ENCODE data around the gene MGAT4B.

The MGAT4B gene

GRCh38 chr5:179824745-179825112 lies 18.1 kb upstream of the MGAT4B start:
- TF ChIP-seq CTCF (IDR thresholded peaks at IDR 0.05; ENCODE audit: low read depth, low read length): no peak
- H3K4me3 ChIP-seq (ENCODE audit: low read depth, low read length): no peak overlapping the region

- TF ChIP-seq CTCF (IDR thresholded peaks at IDR 0.05; ENCODE audit: low read depth, low read length): no peak
- peak overlapping the region; percentile 35 for H3K4me3 ChIP-seq (ENCODE audit: low read depth, low read length)
Measured at GRCh38 chr5:179823937-179824744, 17.5 kb upstream of the MGAT4B start.

- peak overlapping the region; percentile 98 for H3K4me3 ChIP-seq (ENCODE audit: low read depth, low read length)
- no peak for TF ChIP-seq CTCF (IDR thresholded peaks at IDR 0.05; ENCODE audit: low read depth, low read length)
Measured at GRCh38 chr5:179822444-179822990, 15.9 kb upstream of the MGAT4B start.

- no peak for TF ChIP-seq CTCF (IDR thresholded peaks at IDR 0.05; ENCODE audit: low read depth, low read length)
- peak overlapping the region; percentile 98 for H3K4me3 ChIP-seq (ENCODE audit: low read depth, low read length)
Measured at GRCh38 chr5:179822059-179822432, 15.4 kb upstream of the MGAT4B start.

- no peak for TF ChIP-seq CTCF (IDR thresholded peaks at IDR 0.05; ENCODE audit: low read depth, low read length)
Measured at GRCh38 chr5:179821298-179822058, 14.8 kb upstream of the MGAT4B start.

GRCh38 chr5:179820483-179821297 lies 14.0 kb upstream of the MGAT4B start, which contains the start of gene SQSTM1:
Gene SQSTM1 (plus strand): TSS chr5:179820905. CDS start chr5:179820937, 32 bp downstream.
- H3K4me3 ChIP-seq (ENCODE audit: low read depth, low read length): peak within 1 kb of the TSS; percentile 98
- TF ChIP-seq CTCF (IDR thresholded peaks at IDR 0.05; ENCODE audit: low read depth, low read length): no peak

More at GRCh38 chr5:179821298-179822058, 14.8 kb upstream of the MGAT4B start:
- peak overlapping the region; percentile 98 for H3K4me3 ChIP-seq (ENCODE audit: low read depth, low read length)

Measured in WI38 (cell line).